ENCODE measurements around the gene SLC35F6. TPM values are rescaled to one million over a fixed set of nuclear protein-coding genes. Genes with fewer than 3 reads are reported as not detected.

Gene SLC35F6
- total RNA-seq, 1 donor from 2014 or later = 48.4 TPM

DNA sequence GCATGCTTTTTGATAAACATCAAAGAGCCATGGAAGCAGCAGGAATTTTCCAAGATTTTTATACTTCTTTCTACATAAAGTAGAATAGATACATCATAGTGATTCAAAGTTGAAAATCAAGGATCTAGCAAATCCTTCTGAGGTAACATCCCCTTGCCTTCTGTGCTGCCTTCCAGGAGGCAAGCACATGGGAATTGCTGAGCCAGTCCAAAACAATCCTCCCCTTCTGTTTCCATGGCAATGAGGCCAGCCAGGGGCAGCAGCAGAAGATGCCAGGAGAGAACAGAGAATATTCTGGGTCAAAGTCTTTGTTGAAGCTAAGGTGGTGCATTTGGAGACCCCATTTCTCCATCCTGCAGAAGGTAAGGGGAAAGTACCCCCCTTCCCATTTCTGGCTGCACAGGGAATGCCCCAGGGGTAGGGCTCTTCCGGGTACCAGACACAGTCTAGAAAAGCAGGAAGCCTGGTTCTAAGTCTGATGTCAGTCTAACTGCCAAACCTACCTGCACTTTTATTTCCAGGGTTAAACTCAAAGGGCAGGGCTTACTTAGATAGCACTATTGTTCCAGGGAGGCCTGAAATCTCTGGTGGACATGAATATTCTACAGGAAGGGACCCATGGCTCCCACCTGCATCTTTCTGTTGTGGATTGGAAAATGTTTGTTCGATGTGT, 43.8 kb downstream of the SLC35F6 start:
- Mint-ChIP-seq H3K36me3 (ENCODE audit: low read depth) (no peaks in the 10 kb centered on the region), H3K4me3 (ENCODE audit: unreplicated experiment) (no peak overlapping the region), H3K9me3 (ENCODE audit: low read depth) (no peaks in the 10 kb centered on the region), H3K27me3 (ENCODE audit: low read depth) (peaks cover 18% of the 10 kb centered on the region), H3K27ac (ENCODE audit: unreplicated experiment) (no peak overlapping the region), H3K4me1 (ENCODE audit: low read depth) (peaks cover 6% of the 10 kb centered on the region)
- TF ChIP-seq, protein P1, sequence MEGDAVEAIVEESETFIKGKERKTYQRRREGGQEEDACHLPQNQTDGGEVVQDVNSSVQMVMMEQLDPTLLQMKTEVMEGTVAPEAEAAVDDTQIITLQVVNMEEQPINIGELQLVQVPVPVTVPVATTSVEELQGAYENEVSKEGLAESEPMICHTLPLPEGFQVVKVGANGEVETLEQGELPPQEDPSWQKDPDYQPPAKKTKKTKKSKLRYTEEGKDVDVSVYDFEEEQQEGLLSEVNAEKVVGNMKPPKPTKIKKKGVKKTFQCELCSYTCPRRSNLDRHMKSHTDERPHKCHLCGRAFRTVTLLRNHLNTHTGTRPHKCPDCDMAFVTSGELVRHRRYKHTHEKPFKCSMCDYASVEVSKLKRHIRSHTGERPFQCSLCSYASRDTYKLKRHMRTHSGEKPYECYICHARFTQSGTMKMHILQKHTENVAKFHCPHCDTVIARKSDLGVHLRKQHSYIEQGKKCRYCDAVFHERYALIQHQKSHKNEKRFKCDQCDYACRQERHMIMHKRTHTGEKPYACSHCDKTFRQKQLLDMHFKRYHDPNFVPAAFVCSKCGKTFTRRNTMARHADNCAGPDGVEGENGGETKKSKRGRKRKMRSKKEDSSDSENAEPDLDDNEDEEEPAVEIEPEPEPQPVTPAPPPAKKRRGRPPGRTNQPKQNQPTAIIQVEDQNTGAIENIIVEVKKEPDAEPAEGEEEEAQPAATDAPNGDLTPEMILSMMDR (IDR thresholded peaks at IDR 0.05) = no peak
- no peak for DNase-seq (ENCODE audit: low spot score)

DNA sequence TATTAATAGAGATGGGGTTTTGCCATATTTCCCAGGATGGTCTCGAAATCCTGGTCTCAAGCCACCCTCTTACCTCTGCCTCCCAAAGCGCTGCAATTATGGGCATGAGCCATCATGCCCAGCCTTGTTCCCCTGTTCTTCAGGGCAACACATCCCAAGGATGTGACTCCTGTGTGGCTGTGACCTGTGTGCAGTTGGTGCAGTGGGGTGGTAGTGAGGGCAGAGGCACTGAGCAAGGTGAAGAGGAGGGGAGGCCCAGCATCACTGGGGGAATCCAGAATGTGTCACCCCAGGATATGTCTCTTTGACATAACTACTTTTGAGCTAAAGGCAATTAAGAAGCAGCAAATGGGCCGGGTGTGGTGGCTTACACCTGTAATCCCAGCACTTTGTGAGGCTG, 45.1 kb downstream of the SLC35F6 start:
- no peak for DNase-seq (ENCODE audit: low spot score)
- TF ChIP-seq, protein P1 (IDR thresholded peaks at IDR 0.05) = no peak
- no peak overlapping the region for H3K4me3 Mint-ChIP-seq (ENCODE audit: unreplicated experiment)
- H3K27me3 Mint-ChIP-seq (ENCODE audit: low read depth) = peaks cover 24% of the 10 kb centered on the region
- no peaks in the 10 kb centered on the region for H3K9me3 Mint-ChIP-seq (ENCODE audit: low read depth)
- peaks cover 6% of the 10 kb centered on the region for H3K4me1 Mint-ChIP-seq (ENCODE audit: low read depth)
- H3K36me3 Mint-ChIP-seq (ENCODE audit: low read depth) = peaks cover 2% of the 10 kb centered on the region
- H3K27ac Mint-ChIP-seq (ENCODE audit: unreplicated experiment) = no peak overlapping the region

DNA sequence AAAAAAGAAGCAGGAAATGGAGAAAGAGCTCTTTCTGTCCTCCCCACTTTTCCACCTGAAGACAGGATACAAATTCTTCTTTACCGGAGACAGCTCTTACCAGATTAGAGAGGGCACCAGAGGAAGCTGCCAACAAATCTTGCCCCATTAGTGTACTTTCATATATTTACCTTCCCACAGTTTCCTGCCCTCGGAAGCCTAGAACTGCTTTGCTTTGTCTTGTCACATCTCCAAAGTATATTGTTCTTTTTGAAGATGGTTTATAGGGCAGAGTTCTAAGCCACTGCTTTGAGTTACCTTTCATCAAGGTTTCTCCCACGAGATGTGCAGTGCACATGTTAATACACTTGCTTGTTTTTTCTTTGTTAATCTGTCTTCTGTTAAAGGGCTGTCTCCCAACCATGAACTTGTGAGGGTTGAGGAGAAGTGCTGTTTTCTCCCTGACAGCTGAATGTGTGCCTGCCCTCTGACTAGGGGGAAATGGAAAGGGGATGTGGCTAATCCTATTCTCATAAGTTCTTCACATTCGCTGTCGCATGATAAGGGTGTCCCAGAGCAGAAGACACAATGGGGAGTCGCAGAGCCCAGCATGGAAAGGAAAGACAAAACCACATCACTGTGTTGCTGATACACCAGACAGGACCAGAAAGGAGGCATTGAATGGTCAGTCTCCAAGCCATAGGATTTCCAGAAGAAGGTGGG, 45.9 kb downstream of the SLC35F6 start:
- DNase-seq (ENCODE audit: low spot score) = no peak
- no peak overlapping the region for H3K4me3 Mint-ChIP-seq (ENCODE audit: unreplicated experiment)
- H3K27ac Mint-ChIP-seq (ENCODE audit: unreplicated experiment) = no peak overlapping the region
- H3K27me3 Mint-ChIP-seq (ENCODE audit: low read depth) = peaks cover 24% of the 10 kb centered on the region
- TF ChIP-seq, protein P1 (IDR thresholded peaks at IDR 0.05) = no peak
- H3K4me1 Mint-ChIP-seq (ENCODE audit: low read depth) = peaks cover 6% of the 10 kb centered on the region
- no peaks in the 10 kb centered on the region for H3K9me3 Mint-ChIP-seq (ENCODE audit: low read depth)
- peaks cover 2% of the 10 kb centered on the region for H3K36me3 Mint-ChIP-seq (ENCODE audit: low read depth)

DNA sequence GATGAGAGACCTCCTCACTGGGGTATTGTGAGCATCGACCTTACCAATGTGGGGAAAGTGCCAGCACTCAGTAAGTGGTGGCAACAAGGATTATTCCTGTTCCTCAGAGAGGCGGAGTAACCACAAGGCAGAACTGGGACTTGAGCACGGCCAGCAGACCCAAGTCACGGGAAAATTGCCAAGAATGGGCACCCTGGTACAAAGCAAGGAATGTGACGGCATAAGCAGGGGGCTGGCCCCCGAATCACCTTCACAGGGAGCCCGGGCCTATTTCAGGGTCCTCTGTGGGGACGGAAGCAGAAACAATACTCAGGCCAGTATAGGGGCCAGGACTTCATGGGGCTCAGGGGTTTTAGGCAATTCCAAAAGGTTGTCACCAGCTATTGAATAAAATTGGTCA, 47.2 kb downstream of the SLC35F6 start:
- Mint-ChIP-seq H3K4me1 (ENCODE audit: low read depth) (peaks cover 3% of the 10 kb centered on the region), H3K9me3 (ENCODE audit: low read depth) (no peaks in the 10 kb centered on the region), H3K27me3 (ENCODE audit: low read depth) (peaks cover 28% of the 10 kb centered on the region), H3K36me3 (ENCODE audit: low read depth) (peaks cover 3% of the 10 kb centered on the region), H3K27ac (ENCODE audit: unreplicated experiment) (no peak overlapping the region), H3K4me3 (ENCODE audit: unreplicated experiment) (no peak overlapping the region)
- TF ChIP-seq, protein P1 (IDR thresholded peaks at IDR 0.05) = no peak
- no peak for DNase-seq (ENCODE audit: low spot score)

DNA sequence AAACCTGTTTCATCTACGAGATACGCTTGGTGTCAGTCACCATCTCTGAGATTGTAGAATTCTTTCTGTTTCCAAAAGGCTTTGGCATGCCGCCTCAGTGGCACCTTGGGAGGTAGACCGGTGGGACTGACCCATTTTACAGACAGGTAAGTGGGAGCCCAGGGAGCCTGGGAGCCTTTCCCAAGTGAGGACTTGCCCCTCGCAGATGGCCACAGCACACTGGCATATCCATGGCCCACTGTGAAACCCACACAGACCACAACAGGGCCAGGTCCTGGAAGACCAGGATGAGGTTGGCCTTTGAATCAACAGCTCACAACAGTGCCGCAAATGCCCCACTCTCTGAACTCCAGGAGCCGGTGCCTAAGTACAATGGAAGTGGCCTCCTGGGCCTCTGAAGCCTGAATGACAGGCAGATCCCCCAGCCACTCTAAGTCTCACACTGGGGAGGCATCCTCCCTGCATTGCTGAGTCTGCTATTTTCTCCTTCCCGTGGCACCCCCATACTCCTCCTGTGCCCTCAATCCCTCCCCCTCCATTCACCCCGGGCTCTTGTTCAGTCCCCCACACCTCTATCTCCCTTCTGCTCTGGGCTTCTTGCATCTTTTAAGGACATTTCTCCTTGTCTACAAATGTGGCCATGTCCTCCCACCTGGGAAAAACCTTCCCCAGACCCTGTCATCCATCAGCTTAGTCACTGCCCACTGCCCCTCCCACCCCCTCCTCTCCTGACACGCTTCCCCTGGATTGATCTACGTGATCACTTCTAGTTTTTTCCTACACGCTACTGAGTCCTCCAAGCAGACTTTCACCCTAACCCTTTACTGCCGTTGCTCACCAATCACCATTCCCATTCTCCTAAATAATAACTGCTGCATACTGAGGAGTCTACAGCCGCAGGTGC, 48.0 kb downstream of the SLC35F6 start:
- Mint-ChIP-seq H3K4me1 (ENCODE audit: low read depth) (peaks cover 3% of the 10 kb centered on the region), H3K4me3 (ENCODE audit: unreplicated experiment) (no peak overlapping the region), H3K9me3 (ENCODE audit: low read depth) (no peaks in the 10 kb centered on the region), H3K36me3 (ENCODE audit: low read depth) (peaks cover 3% of the 10 kb centered on the region), H3K27me3 (ENCODE audit: low read depth) (peaks cover 29% of the 10 kb centered on the region), H3K27ac (ENCODE audit: unreplicated experiment) (no peak overlapping the region)
- TF ChIP-seq, protein P1 (IDR thresholded peaks at IDR 0.05) = no peak
- no peak for DNase-seq (ENCODE audit: low spot score)
